Activated naive CD8-positive, alpha-beta T cell treated with anti-CD3 and anti-CD28 coated beads, Interleukin-2, amount 10 ng/mL, durations not matched to agents 7 days and 5 days (primary cell): ENCODE results near the gene C6orf132. TPM values are rescaled to one million over a fixed set of nuclear protein-coding genes. Genes with fewer than 3 reads are reported as not detected.

Experiments used
- ATAC-seq: fragments of 150-1000 bp; cut with Tn5 transposase; one replicate; pipeline ENCODE4 v1.10.0; 2021; ENCODE audit warnings: low read depth, moderate library complexity
- POLR2A ChIA-PET: fragments of 350-600 bp; sonication (Branson Sonifier 250); formaldehyde crosslinking; loops from one replicate; lab custom pipeline; 2021; ENCODE audit warnings: antibody characterized with exemption; lab: Charles Lee
- DNase-seq: peaks from one replicate; pipeline ENCODE4 v3.0.0; 2021
- H3K27ac Mint-ChIP-seq: one replicate; pipeline ENCODE4 v1.8.0; 2022; ENCODE audit warnings: mild to moderate bottlenecking, mixed read lengths
- H3K27me3 Mint-ChIP-seq: one replicate; pipeline ENCODE4 v1.8.0; 2022; ENCODE audit warnings: mild to moderate bottlenecking, moderate library complexity, mixed read lengths
- H3K36me3 Mint-ChIP-seq: one replicate; pipeline ENCODE4 v1.8.0; 2021; ENCODE audit warnings: mild to moderate bottlenecking, mixed read lengths
- H3K4me1 Mint-ChIP-seq: one replicate; pipeline ENCODE4 v1.8.0; 2021; ENCODE audit warnings: mixed read lengths
- H3K4me3 Mint-ChIP-seq: one replicate; pipeline ENCODE4 v1.8.0; 2022; ENCODE audit warnings: mild to moderate bottlenecking, moderate library complexity, mixed read lengths
- H3K9me3 Mint-ChIP-seq: one replicate; pipeline ENCODE4 v1.8.0; 2021; ENCODE audit warnings: mixed read lengths
- total RNA-seq, 2 experiments: library from RNA; stranded (reverse); gene quantifications; one replicate each; pipeline ENCODE4 v1.2.3, GENCODE V29; 2021

C6orf132 gene
- total RNA-seq, 2 experiments from 2014 or later, result 0.08 to 0.14 TPM

DNA sequence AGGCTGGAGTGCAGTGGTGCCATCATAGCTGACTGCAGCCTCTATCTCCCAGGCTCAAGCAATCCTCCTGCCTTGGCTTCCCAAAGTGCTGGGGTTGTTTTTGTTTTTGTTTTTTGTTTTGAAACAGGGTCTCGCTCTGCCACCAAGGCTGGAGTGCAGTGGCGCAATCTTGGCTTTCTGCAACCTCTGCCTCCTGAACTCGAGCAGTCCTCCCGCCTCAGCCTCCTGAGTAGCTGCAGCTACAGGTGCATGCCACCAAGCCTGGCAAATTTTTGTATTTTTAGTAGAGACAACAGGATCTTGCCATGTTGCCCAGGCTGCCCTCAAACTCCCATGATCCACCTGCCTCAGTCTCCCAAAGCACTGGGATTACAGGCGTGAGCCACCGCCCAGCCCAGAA lies 4.2 kb downstream of the C6orf132 start:
- POLR2A ChIA-PET, result no interaction called here
- H3K4me3 Mint-ChIP-seq, result no peak overlapping the region
- no peaks in the 10 kb centered on the region for H3K9me3 Mint-ChIP-seq
- no peaks in the 10 kb centered on the region for H3K36me3 Mint-ChIP-seq
- H3K4me1 Mint-ChIP-seq, result peaks cover 7% of the 10 kb centered on the region
- DNase-seq (no peak), ATAC-seq (no peak)
- no peak overlapping the region for H3K27ac Mint-ChIP-seq
- peaks cover 33% of the 10 kb centered on the region for H3K27me3 Mint-ChIP-seq

DNA sequence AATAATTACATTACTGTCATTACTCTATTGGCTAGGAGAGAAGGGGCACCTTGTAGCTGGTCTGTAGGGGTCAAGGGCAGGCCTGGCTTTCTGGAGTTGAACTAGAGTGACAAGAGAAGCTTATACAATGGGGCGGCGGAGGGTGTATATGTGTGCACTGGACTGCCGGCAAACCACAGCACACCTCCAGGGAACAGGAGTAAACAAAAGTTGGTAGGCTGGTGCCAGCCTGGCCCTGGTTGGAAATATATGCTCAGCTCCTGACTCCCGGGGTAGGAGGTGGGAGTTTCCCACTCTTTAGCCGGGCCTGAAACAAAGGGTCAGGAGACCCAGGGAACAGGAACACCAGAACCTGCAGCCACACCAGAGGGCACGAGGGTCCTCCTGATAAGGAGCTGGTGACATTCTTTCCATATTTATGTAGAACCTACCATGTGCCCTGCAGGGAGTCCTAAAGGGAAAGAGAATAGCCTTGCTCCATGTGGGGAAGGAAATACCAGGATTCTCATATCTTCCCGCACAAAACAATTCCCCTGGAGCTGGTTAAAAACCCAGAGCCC lies 5.1 kb downstream of the C6orf132 start:
- POLR2A ChIA-PET, result interaction anchor here (0.7 kb wide), 1 partner anchor 33 kb away, joined by 3 read pairs; no protein-coding TSS in a partner anchor
- H3K36me3 Mint-ChIP-seq, result no peaks in the 10 kb centered on the region
- H3K9me3 Mint-ChIP-seq, result no peaks in the 10 kb centered on the region
- no peak overlapping the region for H3K4me3 Mint-ChIP-seq
- peaks cover 6% of the 10 kb centered on the region for H3K4me1 Mint-ChIP-seq
- H3K27ac Mint-ChIP-seq, result no peak overlapping the region
- ATAC-seq (no peak), DNase-seq (no peak)
- peaks cover 27% of the 10 kb centered on the region for H3K27me3 Mint-ChIP-seq

DNA sequence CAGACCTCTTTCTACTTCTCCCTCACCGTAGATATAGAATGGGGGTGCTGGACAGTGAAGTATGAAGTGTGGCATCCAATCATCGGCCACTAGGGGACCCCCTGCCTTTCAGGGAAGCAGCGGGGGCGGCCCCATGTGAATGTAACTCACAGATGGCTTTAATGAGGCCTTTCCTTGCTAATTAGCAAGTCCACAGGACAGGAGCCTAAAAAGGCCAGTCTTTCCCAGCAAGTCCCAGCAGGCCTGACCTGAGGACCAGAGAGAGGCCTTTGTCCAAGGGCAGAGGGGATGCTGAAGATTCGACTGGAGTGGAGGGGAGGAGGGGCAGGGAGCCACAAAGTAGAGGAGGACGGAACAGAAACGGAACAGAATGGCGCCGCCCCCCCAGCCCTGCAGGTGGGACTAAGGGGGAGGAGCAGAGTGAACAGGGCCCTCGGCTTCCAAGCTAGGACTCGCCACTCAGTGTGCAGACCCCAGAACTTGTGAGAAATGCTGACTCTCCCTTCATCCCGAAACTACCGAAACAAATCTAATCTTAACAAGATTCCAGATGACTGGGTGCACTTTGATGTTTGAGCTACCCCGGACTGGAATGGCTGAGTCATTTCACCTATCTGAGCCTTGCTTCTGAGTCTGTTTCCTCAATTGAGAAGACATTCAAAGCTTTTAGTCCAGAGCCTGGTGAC lies 5.8 kb downstream of the C6orf132 start:
- POLR2A ChIA-PET, result interaction anchor here (0.7 kb wide), 1 partner anchor 32 kb away, joined by 3 read pairs; no protein-coding TSS in a partner anchor
- peak overlapping the region; percentile 21 for H3K4me3 Mint-ChIP-seq
- H3K9me3 Mint-ChIP-seq, result no peaks in the 10 kb centered on the region
- ATAC-seq (peak; percentile 54), DNase-seq (peak; percentile 33)
- no peaks in the 10 kb centered on the region for H3K36me3 Mint-ChIP-seq
- no peak overlapping the region for H3K27ac Mint-ChIP-seq
- peaks cover 27% of the 10 kb centered on the region for H3K27me3 Mint-ChIP-seq
- peaks cover 6% of the 10 kb centered on the region for H3K4me1 Mint-ChIP-seq

DNA sequence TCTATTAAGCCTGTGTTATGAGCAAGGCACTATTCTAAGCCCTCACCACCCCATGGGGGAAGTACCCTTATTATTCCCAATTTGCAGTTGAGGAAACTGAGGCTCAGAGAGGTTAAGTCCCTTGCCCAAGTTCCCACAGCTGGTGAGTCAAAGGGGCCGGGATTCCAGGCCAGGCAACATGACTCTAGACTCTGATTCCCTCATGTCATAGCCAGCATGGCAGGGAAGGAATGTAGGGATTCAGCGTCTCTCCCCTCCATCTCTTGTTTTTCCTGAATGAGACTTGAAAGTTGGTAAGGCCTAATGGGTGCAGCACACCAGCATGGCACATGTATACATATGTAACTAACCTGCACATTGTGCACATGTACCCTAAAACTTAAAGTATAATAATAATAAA lies 6.7 kb downstream of the C6orf132 start:
- no peak for ATAC-seq
- no peaks in the 10 kb centered on the region for H3K9me3 Mint-ChIP-seq
- peaks cover 18% of the 10 kb centered on the region for H3K27me3 Mint-ChIP-seq

DNA sequence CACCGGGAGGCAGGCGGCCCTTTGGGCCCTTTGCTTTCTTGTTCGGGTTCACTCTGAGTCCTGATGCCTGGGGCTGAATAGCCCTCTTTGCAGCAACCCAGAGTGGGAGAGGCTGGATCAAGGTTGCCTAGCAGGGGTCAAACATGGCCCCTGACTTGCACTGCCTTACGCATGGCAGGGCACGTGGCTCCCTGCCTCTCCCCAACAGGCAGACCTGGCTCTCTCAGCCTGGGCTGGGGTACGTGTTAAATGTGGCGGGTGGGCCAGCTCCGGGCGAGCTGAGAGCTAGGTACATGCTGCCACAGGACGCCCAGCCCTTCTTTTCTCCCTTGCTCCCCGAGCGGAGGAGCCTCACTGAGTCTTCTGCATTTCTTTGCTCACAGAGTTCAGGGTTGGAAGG lies 7.3 kb downstream of the C6orf132 start:
- Mint-ChIP-seq H3K9me3 (no peaks in the 10 kb centered on the region), H3K27me3 (peaks cover 14% of the 10 kb centered on the region), H3K4me1 (peaks cover 6% of the 10 kb centered on the region), H3K27ac (no peak overlapping the region), H3K4me3 (no peak overlapping the region), H3K36me3 (no peaks in the 10 kb centered on the region)
- no peak for ATAC-seq
- no peak for DNase-seq
- POLR2A ChIA-PET, result no interaction called here

More for the DNA sequence above, 6.7 kb downstream of the C6orf132 start:
- peaks cover 6% of the 10 kb centered on the region for H3K4me1 Mint-ChIP-seq
- H3K27ac Mint-ChIP-seq, result no peak overlapping the region
- no peak overlapping the region for H3K4me3 Mint-ChIP-seq
- no peak for DNase-seq
- POLR2A ChIA-PET, result no interaction called here
- H3K36me3 Mint-ChIP-seq, result no peaks in the 10 kb centered on the region

DNA sequence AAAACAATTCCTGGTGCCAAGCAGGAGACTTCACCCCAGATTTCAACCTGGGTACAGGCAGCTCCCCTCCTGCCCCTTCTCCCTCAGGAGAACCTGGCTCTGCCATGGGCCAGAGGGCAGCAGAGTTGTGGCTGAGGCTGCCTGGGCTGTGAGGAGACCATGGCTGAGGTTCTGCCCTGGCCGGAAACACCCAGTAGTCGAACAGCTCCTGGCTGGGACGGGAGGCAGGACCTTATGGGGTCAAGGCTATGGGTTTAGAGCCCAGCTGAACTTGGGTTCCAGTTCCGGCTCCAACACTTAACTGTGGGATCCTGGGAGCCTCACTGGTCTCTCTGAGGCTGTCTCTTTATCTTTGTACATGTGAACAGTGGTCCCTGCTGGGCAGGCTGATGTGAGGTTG lies 8.5 kb downstream of the C6orf132 start:
- no peaks in the 10 kb centered on the region for H3K9me3 Mint-ChIP-seq
- no peak overlapping the region for H3K4me3 Mint-ChIP-seq
- DNase-seq (no peak), ATAC-seq (no peak)
- H3K27ac Mint-ChIP-seq, result no peak overlapping the region
- POLR2A ChIA-PET, result no interaction called here
- H3K36me3 Mint-ChIP-seq, result no peaks in the 10 kb centered on the region
- H3K4me1 Mint-ChIP-seq, result peaks cover 6% of the 10 kb centered on the region
- H3K27me3 Mint-ChIP-seq, result peaks cover 3% of the 10 kb centered on the region

DNA sequence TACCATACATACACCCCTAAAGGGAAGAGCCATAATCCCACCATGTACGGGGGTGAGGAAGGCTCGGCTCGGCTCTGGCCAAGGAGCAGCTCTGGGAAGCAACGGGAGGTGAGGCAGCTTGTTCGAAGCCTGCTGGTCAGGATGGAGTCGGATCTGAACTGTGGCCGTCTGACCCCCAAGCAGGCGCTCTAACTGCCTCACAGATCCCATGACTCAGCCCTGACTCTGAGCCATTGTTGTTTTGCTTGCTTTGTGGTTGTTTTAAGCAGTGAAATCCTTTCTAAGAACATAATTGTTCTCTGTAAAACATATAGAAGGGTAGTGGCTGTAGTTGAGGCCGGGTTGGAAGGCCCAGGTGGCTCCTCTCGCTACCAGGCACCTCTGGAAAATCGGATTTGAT lies 10.9 kb downstream of the C6orf132 start:
- Mint-ChIP-seq H3K4me1 (peaks cover 2% of the 10 kb centered on the region), H3K27ac (no peak overlapping the region), H3K27me3 (peaks cover 2% of the 10 kb centered on the region), H3K4me3 (no peak overlapping the region), H3K9me3 (no peaks in the 10 kb centered on the region), H3K36me3 (no peaks in the 10 kb centered on the region)
- DNase-seq (no peak), ATAC-seq (no peak)
- POLR2A ChIA-PET, result no interaction called here

DNA sequence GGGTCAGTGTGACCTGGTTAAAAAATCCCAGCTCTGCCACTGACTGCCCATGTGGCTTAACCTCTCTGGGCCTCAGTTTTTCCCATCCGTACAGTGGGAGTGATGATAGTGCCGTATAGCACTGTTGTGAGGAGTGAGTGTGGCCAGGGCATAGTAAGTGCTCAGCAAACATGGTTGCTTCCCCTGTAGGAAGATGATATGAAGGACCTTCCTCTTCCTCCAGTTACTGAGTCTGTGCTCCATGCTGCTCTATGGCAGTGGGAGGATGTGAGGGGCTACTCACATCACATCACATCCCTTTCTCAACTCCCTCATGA lies 13.1 kb downstream of the C6orf132 start:
- H3K4me3 Mint-ChIP-seq, result no peak overlapping the region
- DNase-seq (no peak), ATAC-seq (no peak)
- no peak overlapping the region for H3K27ac Mint-ChIP-seq
- no peaks in the 10 kb centered on the region for H3K9me3 Mint-ChIP-seq
- H3K4me1 Mint-ChIP-seq, result no peaks in the 10 kb centered on the region
- no peaks in the 10 kb centered on the region for H3K36me3 Mint-ChIP-seq
- H3K27me3 Mint-ChIP-seq, result peaks cover 2% of the 10 kb centered on the region
- POLR2A ChIA-PET, result no interaction called here

DNA sequence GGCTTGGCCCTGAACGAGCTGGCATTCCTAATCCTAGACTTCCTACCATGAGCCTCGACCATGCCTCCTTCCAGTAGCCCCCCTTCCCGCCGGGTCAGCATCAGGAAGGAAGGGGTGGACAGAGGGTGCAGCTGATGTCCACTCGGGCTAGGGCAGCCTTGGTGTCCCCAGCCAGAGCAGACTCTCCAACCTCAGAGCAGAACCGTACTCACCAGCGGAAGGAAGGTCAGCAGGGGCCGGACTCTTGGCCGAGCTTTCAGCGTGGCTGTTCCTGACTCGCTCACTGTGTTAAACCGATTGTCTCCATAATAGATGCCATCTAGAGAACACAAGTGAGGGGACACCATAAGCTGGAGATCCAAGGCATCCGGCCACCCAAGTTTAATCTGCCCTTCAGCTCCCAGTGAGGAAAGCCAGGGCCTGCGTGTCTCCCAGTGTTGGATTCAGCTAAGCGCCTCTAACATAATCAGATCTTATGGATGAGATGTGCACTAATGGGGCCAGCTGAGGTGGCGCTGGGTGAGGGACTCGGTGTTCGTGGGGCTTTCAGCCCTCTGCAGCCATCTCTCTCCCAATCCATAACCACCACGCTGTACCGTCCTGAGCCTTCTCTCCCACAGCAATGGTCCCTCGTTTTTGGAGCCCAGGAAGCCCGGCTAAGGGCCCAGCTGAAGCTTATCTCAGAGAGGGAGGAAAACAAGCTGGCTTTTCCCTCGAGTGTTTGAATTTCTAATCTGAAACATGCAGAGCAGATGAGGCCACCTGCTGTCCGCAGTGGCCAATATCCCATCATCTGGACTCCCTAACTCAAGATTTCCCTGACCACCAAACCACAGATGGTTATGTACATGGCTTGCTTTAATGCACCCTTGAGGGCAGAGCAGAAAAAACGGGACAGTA lies 13.7 kb downstream of the C6orf132 start:
- no peaks in the 10 kb centered on the region for H3K36me3 Mint-ChIP-seq
- no peaks in the 10 kb centered on the region for H3K9me3 Mint-ChIP-seq
- ATAC-seq, result no peak
- H3K27me3 Mint-ChIP-seq, result peaks cover 2% of the 10 kb centered on the region
- POLR2A ChIA-PET, result interaction anchor here (0.6 to 0.7 kb wide), 2 partner anchors 77 to 815 kb away, joined by 3 to 5 read pairs; no protein-coding TSS in a partner anchor
- no peak overlapping the region for H3K4me3 Mint-ChIP-seq
- no peaks in the 10 kb centered on the region for H3K4me1 Mint-ChIP-seq
- H3K27ac Mint-ChIP-seq, result no peak overlapping the region
- DNase-seq, result no peak

DNA sequence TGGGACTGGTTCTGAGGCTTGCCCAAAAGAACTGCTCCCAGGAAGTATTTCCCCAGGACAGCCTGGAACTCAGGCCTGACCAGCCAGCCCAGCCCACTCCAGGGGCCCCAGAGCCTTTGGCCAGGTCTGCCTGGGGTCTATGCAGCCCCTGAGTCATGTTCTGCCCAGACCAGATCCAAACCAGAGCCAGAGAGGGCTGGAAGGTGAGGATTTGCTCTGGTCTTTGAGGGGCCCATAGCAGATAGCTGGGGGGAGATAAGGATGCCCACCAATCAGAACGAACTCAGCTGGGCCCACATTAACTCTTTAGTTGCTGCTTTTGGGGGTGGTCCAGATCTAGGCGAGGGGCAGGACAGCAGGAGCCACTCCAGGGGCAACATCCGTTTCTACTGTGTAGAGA lies 16.8 kb downstream of the C6orf132 start:
- POLR2A ChIA-PET, result no interaction called here

DNA sequence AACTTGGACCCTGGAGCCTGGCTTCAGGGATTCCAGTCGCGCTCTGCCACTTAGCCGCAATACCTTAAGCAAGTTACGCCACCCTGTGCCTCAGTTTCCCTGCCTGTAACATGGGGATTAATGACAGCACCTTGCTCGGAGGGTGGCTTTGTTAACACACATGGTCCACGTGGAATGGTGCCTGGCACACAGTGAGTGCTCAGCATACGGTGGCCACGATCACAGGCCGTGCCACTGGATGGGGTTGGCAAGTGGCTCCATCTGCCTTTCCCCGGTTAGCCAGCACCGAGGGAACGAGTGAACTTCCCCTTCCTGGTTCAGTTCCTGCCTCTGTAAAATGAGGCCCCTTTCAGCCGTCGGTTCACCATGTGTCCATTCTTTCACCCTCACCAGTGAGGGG lies 17.2 kb downstream of the C6orf132 start:
- ATAC-seq, result no peak
- H3K27me3 Mint-ChIP-seq, result no peaks in the 10 kb centered on the region
- DNase-seq, result no peak
- no peaks in the 10 kb centered on the region for H3K9me3 Mint-ChIP-seq
- no peak overlapping the region for H3K4me3 Mint-ChIP-seq
- POLR2A ChIA-PET, result no interaction called here
- no peaks in the 10 kb centered on the region for H3K4me1 Mint-ChIP-seq
- no peaks in the 10 kb centered on the region for H3K36me3 Mint-ChIP-seq
- H3K27ac Mint-ChIP-seq, result no peak overlapping the region

More for the DNA sequence above, 16.8 kb downstream of the C6orf132 start:
- Mint-ChIP-seq H3K27me3 (no peaks in the 10 kb centered on the region), H3K9me3 (no peaks in the 10 kb centered on the region), H3K4me3 (no peak overlapping the region), H3K27ac (no peak overlapping the region), H3K4me1 (no peaks in the 10 kb centered on the region), H3K36me3 (no peaks in the 10 kb centered on the region)
- DNase-seq (no peak), ATAC-seq (no peak)

DNA sequence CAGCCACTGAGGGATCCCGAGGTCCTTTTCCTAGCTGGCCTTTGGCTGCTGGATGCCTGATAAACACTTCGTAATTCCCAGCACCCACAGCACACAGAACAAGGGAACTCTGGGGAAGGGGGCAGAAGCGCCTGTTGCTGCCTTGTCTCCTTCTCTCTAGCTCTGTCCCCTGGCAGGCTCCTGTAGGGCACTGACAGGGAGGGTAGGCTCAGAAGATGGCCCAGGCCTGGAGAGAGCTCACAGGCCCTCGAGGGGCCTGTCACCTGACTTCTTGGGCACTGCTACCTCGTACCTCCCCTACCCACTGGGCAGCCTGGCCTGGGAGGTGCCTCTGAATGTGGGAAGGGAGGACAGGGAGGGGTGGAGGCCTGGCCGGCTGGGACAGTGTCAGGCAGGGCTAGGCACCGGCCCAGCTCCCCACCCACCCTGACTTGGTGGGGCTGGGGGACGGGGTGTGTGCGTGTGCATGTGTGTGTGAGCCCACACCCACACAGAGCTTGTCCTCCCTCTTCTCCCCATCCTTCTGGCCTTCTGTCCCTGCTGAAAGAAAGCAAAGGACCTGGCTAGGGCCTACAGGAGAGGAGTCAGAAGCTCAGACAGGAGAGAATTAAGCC lies 18.1 kb downstream of the C6orf132 start:
- Mint-ChIP-seq H3K4me3 (no peak overlapping the region), H3K36me3 (no peaks in the 10 kb centered on the region), H3K9me3 (no peaks in the 10 kb centered on the region), H3K4me1 (no peaks in the 10 kb centered on the region), H3K27ac (no peak overlapping the region), H3K27me3 (no peaks in the 10 kb centered on the region)
- POLR2A ChIA-PET, result no interaction called here
- no peak for ATAC-seq
- no peak for DNase-seq

DNA sequence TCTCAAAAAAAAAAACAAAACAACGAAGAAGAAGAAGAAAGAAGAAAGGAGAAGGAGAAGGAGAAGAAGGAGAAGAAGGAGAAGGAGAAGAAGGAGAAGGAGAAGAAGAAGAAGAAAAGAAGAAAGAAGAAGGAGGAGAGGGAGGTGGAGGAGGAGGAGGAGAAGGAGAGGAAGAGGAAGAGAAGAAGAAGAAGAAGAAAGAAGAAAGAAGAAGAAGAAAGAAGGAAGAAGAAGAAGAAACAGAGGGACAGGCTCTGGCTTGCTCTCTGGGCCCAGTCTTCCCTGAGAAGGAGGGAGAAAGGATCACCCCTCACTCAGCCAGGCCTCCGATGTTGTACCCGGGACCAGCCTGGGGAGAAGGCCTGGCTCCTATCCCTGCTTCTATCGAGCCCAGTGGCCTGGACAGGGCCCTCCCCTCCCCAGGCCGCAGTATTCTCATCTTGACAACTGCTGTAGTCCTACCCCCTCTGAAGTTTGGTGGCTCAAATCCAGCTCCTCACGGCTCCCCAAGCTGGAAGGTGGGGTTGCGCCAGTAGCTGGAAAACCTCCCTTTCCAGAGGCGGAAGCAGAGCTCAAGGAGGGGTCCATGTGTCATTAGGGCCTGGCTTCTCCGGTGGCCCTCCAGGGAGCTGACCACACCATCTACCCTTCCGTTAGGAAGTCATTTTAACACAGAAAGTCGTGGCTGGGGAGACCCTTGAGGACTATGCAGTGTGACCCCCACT lies 18.9 kb downstream of the C6orf132 start:
- Mint-ChIP-seq H3K27ac (peak overlapping the region; percentile 8), H3K4me1 (no peaks in the 10 kb centered on the region), H3K36me3 (no peaks in the 10 kb centered on the region), H3K4me3 (no peak overlapping the region), H3K9me3 (no peaks in the 10 kb centered on the region), H3K27me3 (no peaks in the 10 kb centered on the region)
- POLR2A ChIA-PET, result no interaction called here
- ATAC-seq (no peak), DNase-seq (no peak)
